IMR-90 (cell line): ENCODE data around the gene CEBPG. TPM values are rescaled to one million over a fixed set of nuclear protein-coding genes. Genes with fewer than 3 reads are reported as not detected.

Experiments
- ATAC-seq: fragments of 200-7000 bp; cut with Tn5 transposase; 2 replicates; pipeline ENCODE4 v1.9.1; 2020; ENCODE audit warnings: low read depth, mild to moderate bottlenecking, moderate library complexity
- BruUV-seq: library from RNA; stranded (reverse); fragments of 400-500 nt; replicated peaks from 2 replicates; lab custom pipeline; 2021; lab: Mats Ljungman, UMichigan
- CTCF ChIA-PET: fragments of 300-600 bp; formaldehyde crosslinking; extraction: SDS; loops from one replicate; lab custom pipeline; 2021; ENCODE audit warnings: antibody characterized with exemption; lab: Yijun Ruan, JAX
- POLR2A ChIA-PET: fragments of 300-600 bp; sonication (Branson Sonifier 250); formaldehyde crosslinking; loops from one replicate; lab custom pipeline; 2022; ENCODE audit warnings: antibody characterized with exemption; ENCODE audit not compliant: unreplicated experiment; lab: Charles Lee
- DNase-seq: peaks from one replicate; pipeline ENCODE4 v3.0.0; 2013
- H2AFZ ChIP-seq: replicated peaks from 2 replicates; pipeline ENCODE3; 2013; ENCODE audit warnings: low read length, mild to moderate bottlenecking; ENCODE audit not compliant: poor library complexity
- H2AK5ac ChIP-seq: 2 replicates; pipeline ENCODE4 v1.6.1; 2013; ENCODE audit warnings: low read depth, low read length, inconsistent platforms
- H2AK9ac ChIP-seq: replicated peaks from 2 replicates; pipeline ENCODE3; 2013; ENCODE audit warnings: mild to moderate bottlenecking, low read depth, low read length, moderate library complexity; ENCODE audit not compliant: poor library complexity
- H2BK120ac ChIP-seq: 2 replicates; pipeline ENCODE4 v1.6.1; 2013; ENCODE audit warnings: low read depth, low read length, inconsistent platforms
- H2BK15ac ChIP-seq: 3 replicates; pipeline ENCODE4 v1.6.1; 2013; ENCODE audit warnings: low read depth, low read length, inconsistent platforms
- H2BK20ac ChIP-seq: 2 replicates; pipeline ENCODE4 v1.6.1; 2013; ENCODE audit warnings: low read depth, mild to moderate bottlenecking, inconsistent platforms, low read length, moderate library complexity
- H2BK5ac ChIP-seq: 2 replicates; pipeline ENCODE4 v1.6.1; 2013; ENCODE audit warnings: mild to moderate bottlenecking, low read depth, low read length, inconsistent platforms; ENCODE audit not compliant: poor library complexity, severe bottlenecking
- H3K14ac ChIP-seq: replicated peaks from 2 replicates; pipeline ENCODE4 v1.6.1; 2013; ENCODE audit warnings: low read depth, low read length, inconsistent platforms
- H3K18ac ChIP-seq: 2 replicates; pipeline ENCODE4 v1.6.1; 2013; ENCODE audit warnings: low read depth, low read length, control low read depth
- H3K23ac ChIP-seq: 2 replicates; pipeline ENCODE4 v1.6.1; 2013; ENCODE audit warnings: low read depth, low read length, inconsistent platforms
- H3K27ac ChIP-seq: 2 replicates; pipeline ENCODE4 v1.5.1; 2013; ENCODE audit warnings: mild to moderate bottlenecking, control low read depth, low read length; ENCODE audit not compliant: insufficient read depth
- H3K27me3 ChIP-seq: 2 replicates; pipeline ENCODE4 v1.6.1; 2013; ENCODE audit warnings: low read length; ENCODE audit not compliant: control insufficient read depth, insufficient read depth
- H3K36me3 ChIP-seq: 2 replicates; pipeline ENCODE4 v1.6.1; 2013; ENCODE audit warnings: low read length, mixed read lengths; ENCODE audit not compliant: control insufficient read depth, insufficient read depth
- H3K4ac ChIP-seq: 2 replicates; pipeline ENCODE4 v1.6.1; 2013; ENCODE audit warnings: low read depth, low read length, inconsistent platforms
- H3K4me1 ChIP-seq: 2 replicates; pipeline ENCODE4 v1.6.1; 2013; ENCODE audit warnings: low read length, mixed read lengths; ENCODE audit not compliant: control insufficient read depth, insufficient read depth
- H3K4me2 ChIP-seq: 2 replicates; pipeline ENCODE4 v1.6.1; 2013; ENCODE audit warnings: low read depth, mild to moderate bottlenecking, control low read depth, low read length, moderate library complexity
- H3K4me3 ChIP-seq: 2 replicates; pipeline ENCODE4 v1.5.1; 2013; ENCODE audit warnings: low read depth, mild to moderate bottlenecking, control low read depth, low read length, moderate library complexity; ENCODE audit not compliant: insufficient read depth
- H3K56ac ChIP-seq: 2 replicates; pipeline ENCODE4 v1.6.1; 2013; ENCODE audit warnings: low read length, inconsistent platforms; ENCODE audit not compliant: insufficient read depth; ENCODE audit errors: extremely low read depth
- H3K79me1 ChIP-seq, 2 experiments: 2 replicates each; pipeline ENCODE4 v1.6.1; 2013; ENCODE audit warnings: low read length in 2 of 2, inconsistent platforms in 1 of 2, low read depth in 1 of 2
- H3K9ac ChIP-seq: 2 replicates; pipeline ENCODE4 v1.6.1; 2013; ENCODE audit warnings: low read depth, low read length, control low read depth
- H3K9me1 ChIP-seq: 2 replicates; pipeline ENCODE4 v1.6.1; 2013; ENCODE audit warnings: low read length, inconsistent platforms; ENCODE audit not compliant: insufficient read depth
- H3K9me3 ChIP-seq: 2 replicates; pipeline ENCODE4 v1.6.1; 2013; ENCODE audit warnings: low read length; ENCODE audit not compliant: control insufficient read depth, insufficient read depth
- H4K20me1 ChIP-seq: 2 replicates; pipeline ENCODE4 v1.6.1; 2013; ENCODE audit warnings: low read length, inconsistent platforms; ENCODE audit not compliant: insufficient read depth
- H4K5ac ChIP-seq: 2 replicates; pipeline ENCODE4 v1.6.1; 2013; ENCODE audit warnings: mild to moderate bottlenecking, low read depth, low read length, control low read depth
- H4K8ac ChIP-seq, 2 experiments: 2 replicates each; pipeline ENCODE4 v1.6.1; 2013; ENCODE audit warnings: low read depth in 2 of 2, low read length in 2 of 2, control low read depth in 1 of 2, inconsistent platforms in 1 of 2
- H4K91ac ChIP-seq: 2 replicates; pipeline ENCODE4 v1.6.1; 2013; ENCODE audit warnings: low read depth, low read length, inconsistent platforms; ENCODE audit not compliant: insufficient read depth
- MAZ ChIP-seq: IDR thresholded peaks from 2 replicates; pipeline ENCODE4 v1.6.1; 2012; ENCODE audit warnings: low read depth, mild to moderate bottlenecking, low read length, improper control_type of control experiment, moderate library complexity, borderline replicate concordance
- MXI1 ChIP-seq: IDR thresholded peaks from 2 replicates; pipeline ENCODE4 v1.6.1; 2012; ENCODE audit warnings: low read depth, mild to moderate bottlenecking, low read length, moderate library complexity, borderline replicate concordance
- SMC3 ChIP-seq: fragments of 150-350 bp; IDR thresholded peaks from 2 replicates; pipeline ENCODE4 v1.6.1; 2016; ENCODE audit warnings: low read depth, mild to moderate bottlenecking, antibody characterized with exemption, low read length, moderate library complexity
- WGBS, 2 experiments: methylation state at CpG; one replicate each; pipeline versions ENCODE4 v1.1.5 to v1.1.7; 2013; ENCODE audit warnings: missing lambda C conversion rate in 2 of 2; ENCODE audit not compliant: insufficient read length in 1 of 2; ENCODE audit errors: extremely low coverage in 2 of 2; 5-methylcytosine and 5-hydroxymethylcytosine counted together
- dilution Hi-C: fragments of 300-500 bp; cut with HindIII; formaldehyde crosslinking; loops from one replicate; pipeline ENCODE4 v1.14.3; 2018; ENCODE audit warnings: low sequenced_read_pairs; ENCODE audit not compliant: unreplicated experiment
- in situ Hi-C: fragments of 300-500 bp; cut with MboI; formaldehyde crosslinking; loops from 3 replicates; pipeline ENCODE4 v1.14.3; 2019; ENCODE audit warnings: low sequenced_read_pairs, inconsistent platforms, mixed read lengths
- intact Hi-C: fragments of 100-400 bp; cut with micrococcal nuclease; formaldehyde crosslinking; loops from 2 replicates; pipeline ENCODE4 v1.10.0; 2022
- polyA plus RNA-seq, 3 experiments: library from polyadenylated mRNA; depleted of rRNA; stranded (reverse); fragments of >200 nt; gene quantifications; 2 replicates each; pipeline ENCODE4 v1.2.3, GENCODE V29; 2012; ENCODE audit warnings: low replicate concordance in 1 of 3
- total RNA-seq: library from RNA; depleted of rRNA; stranded (reverse); fragments of >200 nt; gene quantifications from 2 replicates; pipeline ENCODE4 v1.2.3, GENCODE V29; 2012
- TF ChIP-seq, protein P1 (sequence below): conservative IDR thresholded peaks from 2 replicates; pipeline ENCODE4 v1.5.1; 2012; ENCODE audit warnings: mild to moderate bottlenecking, low read depth, low read length, improper control_type of control experiment

CEBPG gene
- total and polyA plus RNA-seq, 2 of the 4 experiments (the other 2 are of a cell fraction), result 9.2 to 14.3 TPM

- no peak overlapping the region for H2AK9ac ChIP-seq
- H3K14ac ChIP-seq, result no peak overlapping the region
- no peak overlapping the region for H3K18ac ChIP-seq
- in situ Hi-C loops (no loop called here), dilution Hi-C loops (no loop called here), intact Hi-C loops (no loop called here)
- ATAC-seq, result no peak
- H3K23ac ChIP-seq, result no peak overlapping the region
- no peak overlapping the region for H2AK5ac ChIP-seq
- H4K20me1 ChIP-seq, result no peaks in the 10 kb centered on the region
- no CpG with 5 or more reads among the region's 12 CpGs for WGBS, 2 experiments
- no peak overlapping the region for H4K8ac ChIP-seq
- no peak for TF ChIP-seq MAZ
- no peak for TF ChIP-seq SMC3
- no peak for TF ChIP-seq MXI1
- TF ChIP-seq, protein P1, sequence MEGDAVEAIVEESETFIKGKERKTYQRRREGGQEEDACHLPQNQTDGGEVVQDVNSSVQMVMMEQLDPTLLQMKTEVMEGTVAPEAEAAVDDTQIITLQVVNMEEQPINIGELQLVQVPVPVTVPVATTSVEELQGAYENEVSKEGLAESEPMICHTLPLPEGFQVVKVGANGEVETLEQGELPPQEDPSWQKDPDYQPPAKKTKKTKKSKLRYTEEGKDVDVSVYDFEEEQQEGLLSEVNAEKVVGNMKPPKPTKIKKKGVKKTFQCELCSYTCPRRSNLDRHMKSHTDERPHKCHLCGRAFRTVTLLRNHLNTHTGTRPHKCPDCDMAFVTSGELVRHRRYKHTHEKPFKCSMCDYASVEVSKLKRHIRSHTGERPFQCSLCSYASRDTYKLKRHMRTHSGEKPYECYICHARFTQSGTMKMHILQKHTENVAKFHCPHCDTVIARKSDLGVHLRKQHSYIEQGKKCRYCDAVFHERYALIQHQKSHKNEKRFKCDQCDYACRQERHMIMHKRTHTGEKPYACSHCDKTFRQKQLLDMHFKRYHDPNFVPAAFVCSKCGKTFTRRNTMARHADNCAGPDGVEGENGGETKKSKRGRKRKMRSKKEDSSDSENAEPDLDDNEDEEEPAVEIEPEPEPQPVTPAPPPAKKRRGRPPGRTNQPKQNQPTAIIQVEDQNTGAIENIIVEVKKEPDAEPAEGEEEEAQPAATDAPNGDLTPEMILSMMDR, result no peak
- H2BK120ac ChIP-seq, result no peak overlapping the region
- H3K79me1 ChIP-seq, result no peaks in the 10 kb centered on the region
- H3K4me3 ChIP-seq, result no peak overlapping the region
- no peak overlapping the region for H2AFZ ChIP-seq
- no peak overlapping the region for H3K56ac ChIP-seq
- H2BK15ac ChIP-seq, result no peak overlapping the region
- no TSS peak for BruUV-seq
- H4K91ac ChIP-seq, result no peak overlapping the region
- ChIA-PET CTCF (no interaction called here), POLR2A (no interaction called here)
- H3K4ac ChIP-seq, result no peak overlapping the region
- no peaks in the 10 kb centered on the region for H3K36me3 ChIP-seq
- no peak overlapping the region for H2BK20ac ChIP-seq
- no peak overlapping the region for H3K4me2 ChIP-seq
- no peak overlapping the region for H2BK5ac ChIP-seq
- peaks cover 4% of the 10 kb centered on the region for H3K27me3 ChIP-seq
- H3K9me3 ChIP-seq, result no peaks in the 10 kb centered on the region
- no peak overlapping the region for H3K9ac ChIP-seq
- H3K4me1 ChIP-seq, result no peaks in the 10 kb centered on the region
- no peaks in the 10 kb centered on the region for H3K9me1 ChIP-seq
- no peak for DNase-seq
- H3K27ac ChIP-seq, result no peak overlapping the region
- H4K5ac ChIP-seq, result no peak overlapping the region
Observed at GRCh38 chr19:33349319-33350289, 23.9 kb upstream of the CEBPG start.
